ENCODE results near the gene MED14. TPM values are rescaled to one million over a fixed set of nuclear protein-coding genes. Genes with fewer than 3 reads are reported as not detected.

The MED14 gene
- total and polyA plus RNA-seq, 8 donors: 5.5 to 107 (median 49.4) TPM

DNA sequence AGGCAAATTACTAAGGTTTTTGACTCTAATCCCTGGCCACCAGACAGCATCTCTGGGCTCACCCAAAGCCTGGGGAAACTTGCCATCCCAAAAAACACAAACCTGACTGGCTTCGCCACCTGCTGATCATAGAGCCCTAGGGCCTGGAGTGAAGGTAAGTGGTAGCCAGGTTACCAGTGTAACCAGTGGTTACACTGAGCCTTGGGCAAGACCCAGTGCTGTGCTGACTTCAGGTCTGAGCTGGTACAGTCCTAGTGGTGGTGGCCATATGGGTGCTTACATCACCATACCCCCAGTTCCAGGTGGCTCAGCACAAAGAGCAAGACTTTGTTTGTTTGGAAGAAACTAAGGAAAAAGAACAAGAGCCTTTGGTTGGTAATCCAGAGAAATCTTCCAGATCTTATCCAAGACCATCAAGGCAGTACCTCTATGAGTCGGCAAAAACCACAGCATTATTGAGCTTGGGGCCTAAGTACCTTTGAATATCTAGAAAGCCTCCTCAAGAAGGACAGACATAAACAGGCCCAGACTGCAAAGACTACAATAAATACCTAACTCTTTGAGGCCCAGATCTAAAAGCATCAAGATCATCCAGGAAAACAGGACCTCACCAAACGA is 13.7 kb downstream of the MED14 start:
- no peak for DNase-seq
- TF ChIP-seq POLR2A (IDR thresholded peaks at IDR 0.05) (no peak), POLR2AphosphoS5 (IDR thresholded peaks at IDR 0.05) (no peak), EP300 (IDR thresholded peaks at IDR 0.05) (no peak)
- TF ChIP-seq, protein P1, sequence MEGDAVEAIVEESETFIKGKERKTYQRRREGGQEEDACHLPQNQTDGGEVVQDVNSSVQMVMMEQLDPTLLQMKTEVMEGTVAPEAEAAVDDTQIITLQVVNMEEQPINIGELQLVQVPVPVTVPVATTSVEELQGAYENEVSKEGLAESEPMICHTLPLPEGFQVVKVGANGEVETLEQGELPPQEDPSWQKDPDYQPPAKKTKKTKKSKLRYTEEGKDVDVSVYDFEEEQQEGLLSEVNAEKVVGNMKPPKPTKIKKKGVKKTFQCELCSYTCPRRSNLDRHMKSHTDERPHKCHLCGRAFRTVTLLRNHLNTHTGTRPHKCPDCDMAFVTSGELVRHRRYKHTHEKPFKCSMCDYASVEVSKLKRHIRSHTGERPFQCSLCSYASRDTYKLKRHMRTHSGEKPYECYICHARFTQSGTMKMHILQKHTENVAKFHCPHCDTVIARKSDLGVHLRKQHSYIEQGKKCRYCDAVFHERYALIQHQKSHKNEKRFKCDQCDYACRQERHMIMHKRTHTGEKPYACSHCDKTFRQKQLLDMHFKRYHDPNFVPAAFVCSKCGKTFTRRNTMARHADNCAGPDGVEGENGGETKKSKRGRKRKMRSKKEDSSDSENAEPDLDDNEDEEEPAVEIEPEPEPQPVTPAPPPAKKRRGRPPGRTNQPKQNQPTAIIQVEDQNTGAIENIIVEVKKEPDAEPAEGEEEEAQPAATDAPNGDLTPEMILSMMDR (IDR thresholded peaks at IDR 0.05): no peak
- 82 to 90% (median 88%) methylated on average over 3 of the region's 3 CpGs for WGBS, 5 donors
- Histone ChIP-seq H3K9me3 (no peaks in the 10 kb centered on the region), H3K27ac (no peak overlapping the region), H3K4me1 (peaks cover 0 to 5% (median 0%) of the 10 kb centered on the region in 4 donors), H3K4me3 (no peak overlapping the region), H3K27me3 (no peaks in the 10 kb centered on the region), H3K36me3 (peaks cover 0 to 19% (median 13%) of the 10 kb centered on the region in 4 donors)
- intact Hi-C loops (cut with DNase I; ENCODE audit: low total_unique reads): no loop called here

DNA sequence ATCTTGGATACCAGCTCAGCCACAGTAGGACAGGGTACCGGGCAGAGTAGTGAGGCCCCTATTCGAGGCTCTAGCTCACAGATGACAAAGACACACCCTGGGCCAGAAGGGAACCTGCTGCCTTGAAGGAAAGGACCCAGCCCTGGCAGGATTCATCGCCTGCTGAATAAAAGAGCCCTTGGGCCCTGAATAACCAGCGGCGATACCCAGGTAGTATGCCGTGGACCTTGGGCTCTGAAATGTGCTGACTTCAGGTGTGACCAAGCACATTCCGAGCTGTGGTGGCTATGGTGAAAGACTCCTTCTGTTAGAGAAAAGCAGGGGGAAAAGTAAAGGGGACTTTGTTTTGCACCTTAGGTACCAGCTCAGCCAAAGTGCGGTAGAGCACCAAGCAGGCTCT is 14.6 kb downstream of the MED14 start:
- WGBS, 5 donors: 87 to 90% (median 89%) methylated on average over 8 of the region's 8 CpGs
- no peak for TF ChIP-seq POLR2AphosphoS5 (IDR thresholded peaks at IDR 0.05)
- no peak for TF ChIP-seq EP300 (IDR thresholded peaks at IDR 0.05)
- TF ChIP-seq POLR2A (IDR thresholded peaks at IDR 0.05): no peak
- TF ChIP-seq, protein P1 (IDR thresholded peaks at IDR 0.05): no peak
- intact Hi-C loops (cut with DNase I; ENCODE audit: low total_unique reads): no loop called here
- no peak for DNase-seq
- H3K36me3 ChIP-seq: peaks cover 0 to 17% (median 10%) of the 10 kb centered on the region in 4 donors
- no peaks in the 10 kb centered on the region for H3K9me3 ChIP-seq
- H3K4me3 ChIP-seq: no peak overlapping the region
- no peak overlapping the region for H3K27ac ChIP-seq
- H3K27me3 ChIP-seq: no peaks in the 10 kb centered on the region
- peaks cover 0 to 5% (median 0%) of the 10 kb centered on the region in 4 donors for H3K4me1 ChIP-seq

DNA sequence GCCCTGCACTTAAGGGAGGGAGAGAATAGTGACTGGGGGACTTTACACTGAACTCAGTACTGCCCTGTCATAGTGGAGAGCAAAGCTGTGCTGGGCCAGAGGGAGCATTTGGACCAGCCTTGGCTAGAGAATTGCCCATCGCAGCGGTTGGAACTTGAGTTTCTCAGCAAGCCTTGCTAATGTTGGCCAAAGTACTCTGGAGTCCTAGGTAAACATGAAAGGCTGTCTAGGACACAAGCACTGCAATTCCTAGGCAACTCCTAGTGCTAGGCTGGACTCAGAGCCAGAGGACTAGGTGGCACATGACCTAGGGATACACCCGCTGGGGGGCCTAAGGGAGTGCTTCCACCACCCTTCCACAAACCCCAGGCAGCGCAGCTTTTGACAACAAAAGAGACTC is 15.0 kb downstream of the MED14 start:
- Histone ChIP-seq H3K4me3 (no peak overlapping the region), H3K27ac (no peak overlapping the region), H3K9me3 (no peaks in the 10 kb centered on the region), H3K36me3 (peaks cover 0 to 17% (median 10%) of the 10 kb centered on the region in 4 donors), H3K4me1 (peaks cover 0 to 5% (median 0%) of the 10 kb centered on the region in 4 donors), H3K27me3 (no peaks in the 10 kb centered on the region)
- 47 to 81% (median 73%) methylated on average over 4 of the region's 4 CpGs for WGBS, 5 donors
- TF ChIP-seq POLR2A (IDR thresholded peaks at IDR 0.05) (no peak), EP300 (IDR thresholded peaks at IDR 0.05) (no peak), POLR2AphosphoS5 (IDR thresholded peaks at IDR 0.05) (no peak)
- TF ChIP-seq, protein P1 (IDR thresholded peaks at IDR 0.05): no peak
- peak in 1 of 2 donors; percentile 14 for DNase-seq
- intact Hi-C loops (cut with DNase I; ENCODE audit: low total_unique reads): no loop called here

DNA sequence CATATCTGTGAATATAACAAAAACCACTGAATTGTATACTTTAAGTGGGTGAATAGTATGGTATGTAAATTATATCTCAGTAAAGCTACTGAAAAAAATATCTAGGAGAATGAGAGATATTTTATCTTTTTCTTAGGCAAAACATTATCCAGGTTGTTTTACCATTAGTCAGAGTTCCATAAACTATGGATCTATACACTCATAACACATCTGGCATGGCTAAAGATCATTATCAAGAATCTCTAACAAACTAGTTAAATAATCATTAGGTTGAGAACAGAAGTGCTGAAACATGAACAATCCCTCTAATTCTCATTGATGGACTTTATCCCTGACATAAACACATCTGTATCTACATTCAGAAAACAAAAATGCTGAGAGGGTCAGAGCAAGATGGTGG is 15.6 kb downstream of the MED14 start:
- intact Hi-C loops (cut with DNase I; ENCODE audit: low total_unique reads): no loop called here
- peaks cover 0 to 17% (median 10%) of the 10 kb centered on the region in 4 donors for H3K36me3 ChIP-seq
- no peaks in the 10 kb centered on the region for H3K27me3 ChIP-seq
- DNase-seq: no peak
- H3K9me3 ChIP-seq: no peaks in the 10 kb centered on the region
- TF ChIP-seq POLR2A (IDR thresholded peaks at IDR 0.05): no peak
- TF ChIP-seq, protein P1 (IDR thresholded peaks at IDR 0.05): no peak
- TF ChIP-seq POLR2AphosphoS5 (IDR thresholded peaks at IDR 0.05): no peak
- no peak for TF ChIP-seq EP300 (IDR thresholded peaks at IDR 0.05)
- H3K4me3 ChIP-seq: no peak overlapping the region
- H3K27ac ChIP-seq: no peak overlapping the region
- peaks cover 0 to 5% (median 0%) of the 10 kb centered on the region in 4 donors for H3K4me1 ChIP-seq
